H1 (cell line): Measurements from ENCODE around the gene SLC38A10.

Experiments used
- EZH2 ChIP-seq: fragments of 200-600 bp; sonication (generic); IDR thresholded peaks from 2 replicates; pipeline ENCODE4 v1.7.1; 2012; ENCODE audit warnings: low read depth, mild to moderate bottlenecking, moderate library complexity, low read length, inconsistent platforms; ENCODE audit not compliant: severe bottlenecking
- JUND ChIP-seq: IDR thresholded peaks from 2 replicates; pipeline ENCODE4 v1.6.1; 2011; ENCODE audit warnings: mild to moderate bottlenecking, improper control_type of control experiment, low read length
- MAFK ChIP-seq: IDR thresholded peaks from 2 replicates; pipeline ENCODE4 v1.6.1; 2012; ENCODE audit warnings: low read depth, mild to moderate bottlenecking, improper control_type of control experiment, low read length
- POLR2A ChIP-seq, 2 experiments: IDR thresholded peaks; 1 replicate in 1 of 2; 2 replicates in 1 of 2; pipeline ENCODE4 v1.6.1; 2011; ENCODE audit warnings: low read depth in 2 of 2, low read length in 2 of 2, mild to moderate bottlenecking in 2 of 2; ENCODE audit errors: control extremely low read depth in 1 of 2
- SIN3A ChIP-seq, 2 experiments: IDR thresholded peaks in 1 of 2; conservative IDR thresholded peaks in 1 of 2; 2 replicates each; pipeline ENCODE4 v1.6.1; 2011 to 2012; ENCODE audit warnings: low read length in 2 of 2, improper control_type of control experiment in 1 of 2, low read depth in 1 of 2, mild to moderate bottlenecking in 1 of 2
- YY1 ChIP-seq: IDR thresholded peaks from 2 replicates; pipeline ENCODE4 v1.6.1; 2011; ENCODE audit warnings: low read depth, mild to moderate bottlenecking, low read length
- TF ChIP-seq, protein P1 (sequence below), 3 experiments: IDR thresholded peaks; 1 replicate in 2 of 3; 2 replicates in 1 of 3; pipeline versions ENCODE4 v1.5.1 to v1.6.1; 2011; ENCODE audit warnings: low read length in 3 of 3, mild to moderate bottlenecking in 3 of 3, inconsistent platforms in 2 of 3, low read depth in 1 of 3, moderate library complexity in 1 of 3; ENCODE audit not compliant: insufficient read depth in 1 of 3; ENCODE audit errors: control extremely low read depth in 1 of 3
- TF ChIP-seq, protein P2 (sequence below): IDR thresholded peaks from 2 replicates; pipeline ENCODE4 v1.6.1; 2012; ENCODE audit warnings: inconsistent platforms

DNA sequence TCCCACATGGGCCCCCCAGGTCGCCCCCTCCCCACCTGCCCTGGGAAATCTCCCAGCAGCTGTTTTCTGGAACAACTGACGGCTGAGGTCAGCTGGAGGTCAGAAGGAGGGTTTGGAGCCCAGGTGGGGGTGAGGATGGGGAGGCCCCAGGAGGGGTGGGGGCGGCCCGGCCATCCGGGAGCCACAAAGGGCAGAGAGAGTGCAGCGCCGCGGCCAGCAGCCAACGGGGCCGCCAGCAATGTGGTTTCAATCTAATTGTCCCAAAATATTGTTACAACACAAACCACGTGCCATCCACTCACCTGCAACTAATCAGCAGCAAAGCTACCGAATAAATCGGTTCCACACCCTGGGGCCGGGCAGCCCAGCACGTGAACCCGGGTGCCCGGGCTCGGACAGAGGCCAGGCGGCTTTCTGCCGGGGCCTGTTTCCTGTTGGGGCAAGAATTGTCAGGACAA, 28.3 kb upstream of the SLC38A10 start:
- TF ChIP-seq EZH2 (no peak), POLR2A (IDR thresholded peaks at IDR 0.05; ENCODE audit: control extremely low read depth in 1 of 2, low read depth in 2 of 2, low read length in 2 of 2) (no peak), SIN3A (conservative IDR thresholded peaks at IDR 0.05 in 1 of 2, IDR thresholded peaks at IDR 0.05 in 1 of 2; ENCODE audit: low read depth in 1 of 2, low read length in 2 of 2) (no peak), YY1 (no peak), MAFK (no peak), JUND (no peak)
- TF ChIP-seq, protein P1, sequence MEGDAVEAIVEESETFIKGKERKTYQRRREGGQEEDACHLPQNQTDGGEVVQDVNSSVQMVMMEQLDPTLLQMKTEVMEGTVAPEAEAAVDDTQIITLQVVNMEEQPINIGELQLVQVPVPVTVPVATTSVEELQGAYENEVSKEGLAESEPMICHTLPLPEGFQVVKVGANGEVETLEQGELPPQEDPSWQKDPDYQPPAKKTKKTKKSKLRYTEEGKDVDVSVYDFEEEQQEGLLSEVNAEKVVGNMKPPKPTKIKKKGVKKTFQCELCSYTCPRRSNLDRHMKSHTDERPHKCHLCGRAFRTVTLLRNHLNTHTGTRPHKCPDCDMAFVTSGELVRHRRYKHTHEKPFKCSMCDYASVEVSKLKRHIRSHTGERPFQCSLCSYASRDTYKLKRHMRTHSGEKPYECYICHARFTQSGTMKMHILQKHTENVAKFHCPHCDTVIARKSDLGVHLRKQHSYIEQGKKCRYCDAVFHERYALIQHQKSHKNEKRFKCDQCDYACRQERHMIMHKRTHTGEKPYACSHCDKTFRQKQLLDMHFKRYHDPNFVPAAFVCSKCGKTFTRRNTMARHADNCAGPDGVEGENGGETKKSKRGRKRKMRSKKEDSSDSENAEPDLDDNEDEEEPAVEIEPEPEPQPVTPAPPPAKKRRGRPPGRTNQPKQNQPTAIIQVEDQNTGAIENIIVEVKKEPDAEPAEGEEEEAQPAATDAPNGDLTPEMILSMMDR (IDR thresholded peaks at IDR 0.05; ENCODE audit: control extremely low read depth in 1 of 3, insufficient read depth in 1 of 3, low read depth in 1 of 3, low read length in 3 of 3) = no peak
- TF ChIP-seq, protein P2, sequence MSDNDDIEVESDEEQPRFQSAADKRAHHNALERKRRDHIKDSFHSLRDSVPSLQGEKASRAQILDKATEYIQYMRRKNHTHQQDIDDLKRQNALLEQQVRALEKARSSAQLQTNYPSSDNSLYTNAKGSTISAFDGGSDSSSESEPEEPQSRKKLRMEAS = no peak
